ENCODE measurements around the gene ALS2CL.
A peak's percentile ranks its signal among the peaks of the same experiment; 100 is the strongest.

The ALS2CL gene

GRCh38 chr3:46716461-46717441, 23.3 kb upstream of the ALS2CL start:
- DNase-seq: no peak

GRCh38 chr3:46715507-46716175, 22.2 kb upstream of the ALS2CL start:
- no peak for DNase-seq

GRCh38 chr3:46714728-46715506, 21.4 kb upstream of the ALS2CL start:
- DNase-seq: peak; percentile 3

GRCh38 chr3:46713898-46714552, 20.5 kb upstream of the ALS2CL start:
- peak; percentile 35 for DNase-seq

GRCh38 chr3:46713050-46713897, 19.8 kb upstream of the ALS2CL start:
- peak; percentile 2 for DNase-seq

- DNase-seq: no peak
Observed at GRCh38 chr3:46712191-46713049, 18.9 kb upstream of the ALS2CL start.

- DNase-seq: no peak
Observed at GRCh38 chr3:46711760-46712159, 18.3 kb upstream of the ALS2CL start.

GRCh38 chr3:46711305-46711704, 17.8 kb upstream of the ALS2CL start:
- DNase-seq: no peak

- no peak for DNase-seq
Observed at GRCh38 chr3:46710671-46711295, 17.3 kb upstream of the ALS2CL start.

- no peak for DNase-seq
Observed at GRCh38 chr3:46710229-46710628, 16.8 kb upstream of the ALS2CL start.

- no peak for DNase-seq
Observed at GRCh38 chr3:46709721-46710120, 16.2 kb upstream of the ALS2CL start.

- DNase-seq: no peak
Observed at GRCh38 chr3:46709157-46709654, 15.7 kb upstream of the ALS2CL start.

- no peak for DNase-seq
Observed at GRCh38 chr3:46708401-46709156, 15.1 kb upstream of the ALS2CL start.

GRCh38 chr3:46707601-46708011, 14.1 kb upstream of the ALS2CL start:
- no peak for DNase-seq

- DNase-seq: no peak
Observed at GRCh38 chr3:46706771-46707582, 13.5 kb upstream of the ALS2CL start.

GRCh38 chr3:46705751-46706552, 12.5 kb upstream of the ALS2CL start:
- no peak for DNase-seq

- peak; percentile 76 for DNase-seq
Observed at GRCh38 chr3:46705022-46705530, 11.6 kb upstream of the ALS2CL start.
